ENCODE results near the gene MDN1.

MDN1 gene

DNA sequence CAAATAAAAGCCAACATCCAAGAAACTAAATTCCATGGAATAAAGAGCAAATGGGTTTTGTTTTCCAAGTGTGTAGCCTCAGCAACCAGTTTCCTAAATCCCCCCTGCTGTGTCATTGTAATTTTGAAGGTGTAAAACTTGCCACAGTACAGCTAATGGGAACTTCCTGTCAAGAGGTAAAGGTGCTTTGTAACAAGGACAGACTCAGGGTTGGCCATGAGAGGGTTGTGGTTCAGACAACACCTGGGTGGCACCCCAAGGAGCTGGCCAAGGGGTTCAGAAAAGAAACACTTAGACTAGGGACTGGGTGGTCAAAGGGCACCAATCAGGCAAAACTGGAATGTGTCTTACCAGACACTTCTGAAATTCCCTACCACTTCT, 128.7 kb downstream of the MDN1 start:
- DNase-seq = no peak

DNA sequence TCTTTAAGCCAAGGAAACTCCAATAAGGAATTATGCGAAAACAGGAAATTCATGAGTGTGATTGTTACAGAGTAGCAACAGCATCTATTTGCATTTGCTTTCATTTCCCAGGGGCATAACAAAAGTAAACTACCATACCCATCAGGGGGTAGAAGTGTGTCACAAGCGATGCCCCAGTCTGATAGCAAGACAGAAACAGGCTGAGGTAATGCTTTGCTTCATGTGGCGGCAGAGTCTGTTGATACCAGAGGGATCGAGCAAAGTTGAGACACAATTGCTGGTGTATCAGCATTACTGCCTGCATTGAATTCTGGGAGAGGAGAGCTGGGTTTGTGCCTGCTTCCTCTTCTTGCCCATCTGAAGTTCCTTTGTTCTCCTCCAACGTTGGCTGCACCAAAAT, 129.9 kb downstream of the MDN1 start:
- DNase-seq = no peak

DNA sequence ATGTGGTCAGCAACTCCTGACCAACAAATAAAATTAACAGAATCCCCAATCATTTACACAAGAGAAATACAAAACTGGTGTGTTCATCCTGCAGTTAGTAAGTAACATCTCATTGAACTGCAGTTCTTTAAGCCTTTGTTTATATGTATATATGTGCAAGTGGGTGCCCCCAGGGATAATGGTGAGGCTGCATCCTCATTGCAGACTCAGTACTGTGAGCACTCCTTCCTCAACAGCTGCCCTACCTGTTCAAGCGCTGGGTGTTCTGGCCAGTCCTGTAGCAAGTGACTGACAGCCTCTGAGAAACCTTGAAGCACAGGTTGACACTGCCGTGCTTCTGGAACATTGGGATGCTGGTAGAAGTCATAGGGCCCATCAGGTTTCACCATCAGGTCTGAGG, 131.3 kb downstream of the MDN1 start:
- no peak for DNase-seq

DNA sequence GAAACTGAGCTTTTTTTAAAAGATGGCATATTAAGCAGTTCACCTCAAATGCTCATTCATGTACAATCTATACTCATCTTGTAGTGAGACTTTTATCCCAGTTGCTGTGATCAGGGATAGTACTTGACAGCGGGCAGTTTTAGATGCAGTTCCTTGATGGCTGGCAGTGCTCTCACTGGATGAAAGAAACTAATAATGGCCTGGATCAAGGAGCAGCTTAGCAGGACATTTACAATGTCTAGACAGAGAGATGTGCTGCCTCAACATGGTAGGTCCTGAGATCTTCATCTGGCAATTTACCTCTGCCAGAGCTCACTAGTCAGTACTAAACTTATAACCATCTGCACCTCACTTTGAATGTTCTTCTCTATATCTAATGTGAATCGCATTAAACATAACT, 134.3 kb downstream of the MDN1 start:
- no peak for DNase-seq

DNA sequence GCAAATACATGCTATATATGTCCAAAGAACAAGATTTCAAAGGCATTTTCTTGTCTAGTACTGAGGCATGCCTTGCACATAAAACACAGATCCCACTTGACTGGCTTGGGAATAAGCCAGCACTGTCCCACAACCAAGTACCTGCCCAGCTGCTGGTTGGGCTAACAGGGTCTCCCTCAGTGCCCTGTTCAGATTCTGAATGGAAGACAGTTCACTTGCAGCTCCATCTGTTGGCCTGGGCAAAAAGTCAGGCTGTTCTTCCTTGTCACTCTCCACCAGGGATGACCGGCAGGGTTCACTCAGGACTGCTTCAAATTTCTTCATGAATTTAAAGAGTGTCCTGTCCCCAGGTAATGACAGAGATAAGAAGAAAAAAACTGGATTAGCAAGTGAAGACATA, 136.6 kb downstream of the MDN1 start:
- no peak for DNase-seq

DNA sequence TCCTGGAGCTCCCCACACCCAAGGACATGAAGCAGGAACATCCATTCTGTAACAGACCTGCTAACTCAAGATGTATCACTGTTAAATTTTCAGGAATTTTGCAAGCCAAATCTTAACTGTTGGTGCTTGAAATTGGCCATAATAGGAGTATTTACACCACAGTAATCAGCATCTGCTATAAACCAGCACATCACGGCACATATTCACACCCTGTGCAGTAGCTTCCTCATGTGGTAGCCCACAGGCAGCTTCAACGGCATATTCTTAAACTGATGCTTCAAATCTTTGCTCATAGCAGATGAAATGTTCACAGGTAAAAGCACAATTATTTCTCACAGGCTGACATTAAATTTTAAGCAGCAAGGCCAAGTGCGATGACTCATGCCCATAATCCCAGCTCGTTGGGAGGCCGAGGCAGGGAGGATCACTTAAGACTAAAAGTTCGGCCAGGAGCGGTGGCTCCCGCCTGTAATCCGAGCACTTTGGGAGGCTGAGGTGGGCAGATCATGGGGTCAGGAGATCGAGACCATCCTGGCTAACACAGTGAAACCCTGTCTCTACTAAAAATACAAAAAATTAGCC, 137.5 kb downstream of the MDN1 start:
- DNase-seq = no peak

DNA sequence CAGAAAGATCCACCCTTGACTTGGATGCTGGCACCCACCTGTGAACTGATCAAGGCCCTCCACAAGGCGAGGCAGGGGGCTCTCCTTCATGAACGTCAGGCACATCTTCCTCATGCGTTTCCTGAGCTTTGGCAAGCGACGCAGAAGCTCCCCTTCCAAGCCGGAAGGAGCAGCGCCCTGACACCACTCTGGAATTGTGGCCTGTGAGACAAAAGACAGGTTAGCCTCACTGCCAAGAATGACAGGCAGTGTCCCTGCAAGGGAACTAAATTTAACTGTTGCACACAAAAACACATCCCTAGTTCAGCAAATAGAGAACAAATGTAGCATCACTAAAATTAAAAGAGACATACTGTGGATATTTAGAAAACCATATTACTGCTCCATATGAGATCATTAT, 139.0 kb downstream of the MDN1 start:
- no peak for DNase-seq

DNA sequence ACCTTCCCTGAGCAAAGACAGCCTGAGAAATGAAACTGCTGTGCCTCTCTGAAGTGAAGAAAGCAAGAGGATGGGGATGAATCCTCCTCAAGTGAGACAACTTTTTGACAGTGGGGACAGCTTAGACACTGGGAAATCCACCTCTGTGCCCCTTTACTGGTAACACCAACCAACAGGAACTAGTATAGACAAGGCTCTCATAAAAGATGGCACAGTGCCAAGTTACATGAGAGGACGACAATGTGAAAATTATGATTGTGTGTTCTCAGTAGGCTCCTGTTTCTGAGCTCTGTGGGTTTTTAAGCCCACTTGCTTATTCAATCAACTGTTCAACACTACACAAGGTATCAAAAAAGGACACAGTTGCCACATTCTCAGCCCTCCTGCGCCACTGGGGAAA, 139.4 kb downstream of the MDN1 start:
- DNase-seq = no peak

DNA sequence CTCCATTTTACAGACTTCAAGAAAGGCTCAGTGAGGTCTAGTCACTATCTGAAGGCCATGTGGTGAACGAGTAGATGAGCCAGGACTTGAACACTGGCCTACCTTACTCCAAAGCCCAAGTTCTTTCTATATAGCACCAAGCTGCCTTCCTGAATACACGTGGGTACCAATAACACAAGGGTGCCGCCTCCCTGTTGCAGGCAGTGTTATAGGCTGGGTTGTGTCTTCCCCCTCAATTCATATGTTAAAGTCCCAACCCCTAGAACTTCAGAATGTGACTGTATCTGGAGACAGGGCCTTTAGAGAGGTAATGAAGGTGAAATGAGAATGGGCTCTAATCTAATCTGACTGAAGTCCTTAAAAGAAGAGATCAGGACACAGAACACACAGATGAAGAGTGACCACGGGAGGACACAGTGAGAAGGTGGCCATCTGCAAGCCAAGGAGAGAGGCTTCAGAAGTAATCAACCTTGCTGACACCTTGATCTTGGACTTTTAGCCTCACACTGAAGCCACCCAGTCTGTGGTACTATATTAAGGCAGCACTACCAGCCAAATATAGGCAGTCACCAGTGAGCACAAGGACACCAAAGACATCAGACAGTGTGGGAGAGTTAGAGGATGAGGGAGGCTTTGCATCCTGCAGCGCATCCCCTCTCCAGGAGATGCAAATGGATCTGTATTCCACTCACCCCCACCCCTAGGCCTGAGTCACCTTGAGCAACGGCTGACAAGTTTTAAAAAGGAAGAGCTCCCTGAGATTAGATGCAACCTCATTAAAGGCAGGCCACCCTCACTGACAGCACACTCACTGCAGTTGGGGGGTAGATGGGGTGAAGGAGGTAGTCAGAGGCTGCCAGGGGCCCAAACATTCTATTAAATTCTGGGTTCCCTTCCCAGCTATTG, 140.1 kb downstream of the MDN1 start:
- DNase-seq = no peak

DNA sequence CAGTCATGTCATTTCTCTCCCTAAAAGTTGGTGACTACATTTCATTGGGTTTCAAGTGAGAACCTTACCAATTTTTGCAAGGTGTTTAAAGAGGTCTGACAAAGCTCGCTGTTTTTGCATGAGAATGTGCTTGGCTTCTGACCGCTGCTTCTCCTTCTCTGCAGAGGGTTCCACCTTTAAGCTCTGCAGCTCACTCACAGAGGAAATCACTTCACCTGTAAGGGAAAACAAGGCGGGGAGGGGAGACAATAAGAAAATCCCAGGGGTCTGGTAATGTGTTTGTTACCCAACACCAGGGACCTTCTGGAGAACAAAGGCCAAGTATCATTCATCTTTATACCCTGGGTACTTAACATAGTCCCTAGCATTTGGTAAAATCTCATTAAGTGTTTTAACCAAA, 141.1 kb downstream of the MDN1 start:
- no peak for DNase-seq

DNA sequence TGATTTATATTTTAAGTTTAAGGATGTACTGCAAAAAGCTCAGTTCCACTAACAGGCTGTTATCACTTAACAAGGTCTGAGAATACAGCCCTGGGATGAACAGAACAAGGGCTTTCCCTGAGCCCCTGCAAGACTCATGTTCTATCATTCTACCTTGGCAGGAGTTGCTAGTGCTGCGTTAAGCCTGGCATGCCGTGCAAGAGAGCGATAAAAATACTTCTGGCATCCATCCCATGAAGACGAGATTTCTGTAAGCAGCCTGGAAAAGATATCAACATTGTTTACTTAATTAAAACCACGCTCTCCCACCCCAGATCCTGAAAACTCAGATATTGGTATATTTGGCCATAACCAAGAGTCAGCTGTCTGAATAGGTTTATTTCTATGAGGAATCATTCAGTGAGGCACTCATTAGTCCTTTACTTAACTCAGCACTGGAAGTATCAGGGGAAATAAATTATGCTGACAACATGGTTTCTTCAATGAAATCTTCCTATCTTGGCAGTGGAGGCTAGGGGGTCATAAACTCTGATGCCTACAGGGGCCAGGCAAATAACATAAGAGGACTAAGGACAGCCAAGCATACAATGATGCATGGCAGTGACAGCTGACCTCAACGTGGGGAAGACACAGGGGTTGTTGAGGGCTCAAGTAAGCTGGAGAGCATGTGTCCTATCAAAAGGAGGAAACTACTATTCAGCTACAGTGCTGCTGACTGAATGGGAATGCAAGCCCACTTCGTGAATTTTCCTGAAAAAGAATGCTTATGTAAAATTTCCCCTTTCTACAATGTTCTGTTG, 143.4 kb downstream of the MDN1 start:
- DNase-seq = no peak

DNA sequence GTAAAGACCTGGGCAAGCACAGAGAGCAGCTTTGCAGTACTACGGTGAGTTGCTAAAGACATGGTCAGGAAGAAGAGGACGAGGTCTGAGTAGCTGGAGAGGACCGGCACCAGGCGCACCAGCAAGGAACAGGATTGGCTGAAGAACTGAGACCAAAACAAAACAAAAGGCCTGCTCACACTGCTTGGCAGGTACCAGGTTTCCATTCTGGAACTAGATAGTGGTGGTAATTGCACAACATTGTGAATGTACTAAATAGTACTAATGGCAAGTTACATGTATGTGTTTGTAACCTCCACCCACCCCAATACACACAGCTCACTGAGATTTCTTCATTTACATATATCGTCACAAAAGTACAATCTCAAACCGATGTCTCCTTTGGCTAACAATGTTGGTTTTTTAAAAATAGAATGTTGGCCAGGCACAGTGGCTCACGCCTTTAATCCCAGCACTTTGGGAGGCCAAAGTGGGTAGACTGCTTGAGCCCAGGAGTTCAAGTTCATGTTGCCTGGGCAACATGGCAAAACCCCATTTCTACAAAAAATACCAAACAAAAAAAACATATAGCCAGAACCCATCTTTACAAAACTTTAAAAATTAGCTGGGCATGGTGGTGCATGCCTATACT, 148.5 kb downstream of the MDN1 start:
- no peak for DNase-seq

DNA sequence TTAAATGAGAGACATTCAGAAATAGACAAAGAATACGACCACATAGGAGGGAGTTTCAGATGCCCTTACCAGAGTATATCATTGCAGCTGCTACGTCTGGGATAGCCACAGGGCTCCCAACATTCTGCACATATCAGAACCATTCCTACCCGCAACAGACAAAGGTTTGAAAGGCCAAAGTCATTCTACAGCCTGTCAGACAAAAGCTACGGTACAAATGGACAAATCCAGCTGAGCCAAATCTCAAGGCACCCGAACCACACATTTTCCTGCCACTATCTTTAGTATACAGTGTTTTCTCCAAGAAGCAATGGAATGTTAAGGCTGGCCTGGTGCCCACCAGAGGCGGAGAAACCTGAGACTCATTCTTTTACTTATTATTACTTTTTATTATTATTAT, 150.6 kb downstream of the MDN1 start:
- no peak for DNase-seq

DNA sequence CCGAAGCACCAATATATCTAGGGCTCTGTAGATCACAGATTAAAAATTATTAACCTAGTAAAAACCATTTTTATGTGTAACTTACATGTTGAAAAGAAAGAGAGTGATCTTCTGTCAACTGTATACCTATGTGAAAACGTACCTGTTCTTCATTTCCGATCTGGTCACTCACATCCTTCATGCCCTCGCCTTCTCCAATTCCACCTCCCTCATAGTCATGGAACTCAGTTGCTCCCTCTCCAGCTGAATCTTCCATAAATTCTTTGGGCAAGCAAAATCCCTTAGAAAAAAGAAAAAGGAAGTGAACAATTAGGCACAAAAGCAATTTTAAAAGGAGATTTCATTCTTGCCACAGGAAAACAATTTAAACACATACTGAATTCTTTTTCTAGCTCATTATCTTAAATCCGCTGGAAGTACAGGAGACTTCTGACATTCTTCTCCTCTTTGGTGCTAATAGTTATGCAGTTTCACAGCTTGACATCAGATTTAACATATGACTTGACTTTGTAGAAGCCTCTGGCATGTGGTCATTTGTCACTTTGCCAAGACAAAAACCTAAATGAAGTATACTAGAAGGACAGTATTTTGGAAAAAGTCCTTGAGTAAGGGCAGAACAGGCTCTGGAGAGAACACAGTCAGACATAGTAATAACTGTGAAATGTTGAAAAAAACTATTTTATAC, 151.6 kb downstream of the MDN1 start:
- no peak for DNase-seq

DNA sequence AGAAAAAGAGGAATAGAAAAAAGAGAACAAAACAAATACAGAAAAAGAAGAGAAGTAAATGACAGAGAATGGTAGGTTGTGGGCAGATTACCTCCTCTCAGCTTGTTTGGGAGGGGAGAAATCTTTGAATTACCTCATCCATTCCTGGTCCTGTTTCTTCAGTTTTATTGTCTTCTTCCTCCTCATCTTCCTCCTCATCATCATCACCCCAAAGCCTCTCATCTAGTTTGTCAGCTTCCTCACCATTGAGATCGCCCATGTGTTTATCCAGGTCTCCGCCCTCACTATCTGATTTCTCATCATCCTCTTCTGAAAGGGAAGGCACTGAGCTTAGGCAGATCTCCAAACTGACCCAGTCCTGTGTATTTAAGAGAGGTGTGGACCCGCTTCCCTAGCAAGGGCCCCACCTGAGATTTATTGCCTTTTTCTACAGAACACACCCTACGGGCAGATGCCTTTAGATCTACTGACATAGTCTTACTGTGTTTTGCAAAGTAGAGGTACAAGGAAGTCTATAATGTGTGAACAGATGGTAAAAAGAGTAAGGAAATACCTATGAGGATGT, 156.9 kb downstream of the MDN1 start:
- DNase-seq = no peak

DNA sequence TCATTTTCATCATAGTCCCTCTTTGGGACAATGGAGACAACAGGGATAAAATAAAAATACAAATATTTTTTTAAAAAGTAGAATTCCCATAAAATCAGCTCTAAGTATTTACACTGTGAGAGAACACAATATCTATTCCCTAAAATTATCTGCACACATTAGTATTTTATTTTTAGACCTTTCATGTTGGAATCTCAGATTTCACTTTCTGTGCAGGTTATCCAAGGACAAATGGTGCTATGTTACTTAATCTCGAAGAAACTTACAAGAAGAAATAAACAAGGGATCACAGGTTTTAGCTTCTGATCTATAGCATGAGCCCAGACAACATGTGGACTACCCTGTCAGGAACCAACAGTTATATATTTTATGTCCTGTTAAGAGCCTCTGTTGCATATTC, 158.0 kb downstream of the MDN1 start:
- no peak for DNase-seq

DNA sequence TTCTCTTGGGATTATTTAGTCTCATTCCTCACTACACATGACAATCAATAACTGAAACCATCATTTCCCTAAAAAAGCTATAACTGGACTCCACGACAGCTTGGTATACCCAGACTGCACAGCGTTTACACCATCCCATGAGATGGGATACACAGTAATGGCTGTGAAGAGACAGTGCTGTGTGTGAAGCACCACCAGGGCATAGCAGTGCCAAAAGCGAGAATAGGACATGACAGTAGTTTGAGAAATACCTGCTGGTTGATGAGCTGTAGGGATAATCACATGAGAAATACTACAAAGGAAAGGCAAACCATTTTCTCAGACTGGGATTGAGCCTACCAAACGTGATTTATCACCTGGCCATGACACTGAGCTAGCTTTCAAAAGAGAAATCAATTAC, 158.6 kb downstream of the MDN1 start:
- DNase-seq = no peak

DNA sequence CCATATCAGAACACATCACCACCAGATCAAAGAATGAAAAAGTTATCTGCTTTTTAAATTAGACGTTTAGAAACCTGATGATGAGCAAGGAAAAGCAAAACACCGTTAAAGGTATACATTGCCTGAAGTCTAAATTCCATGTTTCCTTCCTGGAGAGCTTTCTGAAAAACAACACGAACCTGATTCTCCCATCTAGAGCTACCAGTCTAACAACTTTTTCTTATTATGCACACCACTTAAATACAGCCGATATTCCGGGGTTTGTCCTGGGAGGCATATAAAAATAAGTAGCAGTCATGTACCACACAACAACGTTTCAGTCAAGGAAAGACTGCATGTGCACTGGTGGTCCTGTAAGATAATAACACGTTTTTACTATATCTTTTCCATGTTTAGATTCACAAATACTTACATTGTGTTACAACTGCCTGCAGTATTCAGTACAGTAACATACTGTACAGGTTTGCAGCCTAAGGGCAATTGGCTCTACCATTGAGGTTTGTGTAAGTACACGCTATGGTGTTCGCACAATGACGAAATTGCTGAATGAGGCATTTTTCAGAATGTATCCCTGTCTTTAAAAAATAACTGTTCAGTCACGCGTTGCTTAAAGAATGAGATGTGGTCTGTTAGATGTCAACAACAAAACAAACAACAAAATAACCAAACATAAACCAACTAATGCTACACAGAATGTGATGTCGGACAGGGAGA, 162.0 kb downstream of the MDN1 start:
- no peak for DNase-seq

DNA sequence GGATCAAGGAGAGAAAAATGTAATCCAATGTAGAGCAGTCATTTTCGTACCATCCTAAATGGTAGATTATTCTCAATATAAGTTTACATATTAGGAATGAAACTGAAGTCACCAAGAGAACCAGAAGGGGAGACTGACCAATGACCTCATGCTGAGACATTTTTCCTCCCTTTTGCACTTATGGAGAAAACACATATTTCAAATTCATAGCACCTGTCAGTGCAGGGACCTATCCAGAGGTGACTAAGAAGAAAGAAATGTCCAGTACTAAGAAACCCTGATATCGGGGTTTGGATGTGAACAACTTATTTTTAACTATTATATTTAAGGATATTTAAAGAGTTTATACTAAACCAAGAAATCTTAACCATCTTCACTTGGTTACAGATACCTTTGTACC, 164.5 kb downstream of the MDN1 start:
- DNase-seq = no peak

DNA sequence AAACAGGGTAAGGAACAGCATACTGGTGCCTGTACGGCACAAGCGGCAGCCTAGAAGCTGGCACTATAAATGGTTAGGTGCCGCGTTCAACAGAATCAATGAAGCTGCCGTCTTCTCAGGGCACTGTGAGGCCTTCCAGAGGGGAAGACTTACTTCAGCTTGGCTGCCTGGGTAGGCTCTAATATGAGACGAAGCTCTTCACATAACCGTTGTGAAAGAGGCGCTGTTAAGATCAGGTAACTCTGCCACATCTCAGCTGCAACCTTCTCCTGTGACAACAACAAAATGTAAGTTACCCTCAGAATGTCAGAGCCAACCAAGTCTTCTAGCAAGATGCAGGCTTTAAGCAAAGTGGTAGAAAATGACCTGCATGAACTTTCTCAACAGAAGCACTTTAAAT, 169.0 kb downstream of the MDN1 start:
- no peak for DNase-seq

DNA sequence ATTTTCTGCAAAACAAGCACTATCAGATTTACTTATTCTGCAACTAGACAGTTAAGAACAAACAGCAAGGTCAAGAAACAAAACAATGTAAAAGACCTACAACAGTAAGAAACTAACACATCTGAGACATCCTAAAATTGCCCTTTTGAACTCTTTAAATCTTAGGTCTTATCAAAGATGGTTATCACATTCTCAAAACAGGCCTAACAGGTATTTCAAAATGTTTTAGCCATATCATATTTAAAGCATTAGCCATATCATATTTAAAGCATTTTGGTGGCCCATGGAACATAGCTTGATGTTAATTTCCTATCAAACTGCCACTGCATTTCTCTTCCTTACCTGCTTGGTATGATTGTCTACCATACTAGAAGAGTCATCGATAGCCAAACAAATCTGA, 169.9 kb downstream of the MDN1 start:
- DNase-seq = no peak

DNA sequence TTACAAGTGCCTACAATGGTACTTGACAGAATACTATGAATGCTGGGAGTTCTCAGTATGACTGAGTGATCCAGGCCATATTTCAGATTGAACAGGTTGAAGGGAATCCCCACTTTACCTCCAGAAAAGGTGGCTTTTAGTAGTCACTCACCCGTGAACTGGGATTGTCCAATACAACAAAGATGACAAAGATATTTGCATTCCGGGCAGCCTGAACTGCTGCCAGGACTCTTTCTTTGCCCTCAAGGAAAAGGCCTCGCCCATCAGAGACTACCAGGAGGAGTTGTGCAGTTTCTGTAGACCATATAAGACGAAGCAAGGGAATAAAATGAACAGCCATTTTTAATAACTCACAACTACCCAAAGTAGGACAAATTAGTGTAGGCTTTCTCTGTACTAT, 174.7 kb downstream of the MDN1 start:
- DNase-seq = no peak
